Stimulated activated CD4-positive, alpha-beta T cell treated with anti-CD3 and anti-CD28 coated beads, Interleukin-2, amount 100 ng/mL, for 4 hours (primary cell): ENCODE data around the gene CPLX1.
"Not testable (repeated sequence)": the region's sequence is repeated elsewhere in the genome, so short reads cannot be mapped to it uniquely, and the experiment has no call there.

Experiments used
- DNase-seq: peaks from one replicate; pipeline ENCODE4 v3.0.0-alpha.2; 2020; ENCODE audit warnings: low read depth

Gene CPLX1

GRCh38 chr4:775485-775884 lies 50.4 kb downstream of the CPLX1 start:
- not testable (repeated sequence) for DNase-seq

- not testable (repeated sequence) for DNase-seq
Observed at GRCh38 chr4:774419-775092, 51.4 kb downstream of the CPLX1 start.

GRCh38 chr4:773214-773613 lies 52.7 kb downstream of the CPLX1 start:
- no peak for DNase-seq

GRCh38 chr4:772776-773175 lies 53.2 kb downstream of the CPLX1 start:
- DNase-seq: no peak

GRCh38 chr4:772118-772517 lies 53.8 kb downstream of the CPLX1 start:
- no peak for DNase-seq

GRCh38 chr4:771464-771863 lies 54.5 kb downstream of the CPLX1 start:
- DNase-seq: no peak

GRCh38 chr4:770022-770421 lies 55.9 kb downstream of the CPLX1 start:
- DNase-seq: no peak

GRCh38 chr4:769511-769910 lies 56.4 kb downstream of the CPLX1 start:
- DNase-seq: no peak

GRCh38 chr4:768995-769394 lies 56.9 kb downstream of the CPLX1 start:
- DNase-seq: no peak

GRCh38 chr4:768076-768475 lies 57.9 kb downstream of the CPLX1 start:
- no peak for DNase-seq

GRCh38 chr4:766559-767283 lies 59.2 kb downstream of the CPLX1 start:
- no peak for DNase-seq

- no peak for DNase-seq
Observed at GRCh38 chr4:766152-766515, 59.8 kb downstream of the CPLX1 start.

- no peak for DNase-seq
Observed at GRCh38 chr4:764405-765169, 61.3 kb downstream of the CPLX1 start.

- DNase-seq: no peak
Observed at GRCh38 chr4:763922-764321, 62.0 kb downstream of the CPLX1 start.

GRCh38 chr4:763191-763810 lies 62.6 kb downstream of the CPLX1 start:
- no peak for DNase-seq

- DNase-seq: no peak
Observed at GRCh38 chr4:762211-763190, 63.4 kb downstream of the CPLX1 start.

GRCh38 chr4:761739-762138 lies 64.2 kb downstream of the CPLX1 start:
- DNase-seq: no peak

GRCh38 chr4:761086-761485 lies 64.8 kb downstream of the CPLX1 start:
- DNase-seq: no peak

- DNase-seq: no peak
Observed at GRCh38 chr4:760616-761015, 65.3 kb downstream of the CPLX1 start.

GRCh38 chr4:759810-760209 lies 66.1 kb downstream of the CPLX1 start:
- DNase-seq: not testable (repeated sequence)

GRCh38 chr4:757111-757510 lies 68.8 kb downstream of the CPLX1 start:
- no peak for DNase-seq
